ENCODE measurements around the gene AHDC1.
"Not testable (repeated sequence)": the region's sequence is repeated elsewhere in the genome, so short reads cannot be mapped to it uniquely, and the experiment has no call there.

The AHDC1 gene

DNA sequence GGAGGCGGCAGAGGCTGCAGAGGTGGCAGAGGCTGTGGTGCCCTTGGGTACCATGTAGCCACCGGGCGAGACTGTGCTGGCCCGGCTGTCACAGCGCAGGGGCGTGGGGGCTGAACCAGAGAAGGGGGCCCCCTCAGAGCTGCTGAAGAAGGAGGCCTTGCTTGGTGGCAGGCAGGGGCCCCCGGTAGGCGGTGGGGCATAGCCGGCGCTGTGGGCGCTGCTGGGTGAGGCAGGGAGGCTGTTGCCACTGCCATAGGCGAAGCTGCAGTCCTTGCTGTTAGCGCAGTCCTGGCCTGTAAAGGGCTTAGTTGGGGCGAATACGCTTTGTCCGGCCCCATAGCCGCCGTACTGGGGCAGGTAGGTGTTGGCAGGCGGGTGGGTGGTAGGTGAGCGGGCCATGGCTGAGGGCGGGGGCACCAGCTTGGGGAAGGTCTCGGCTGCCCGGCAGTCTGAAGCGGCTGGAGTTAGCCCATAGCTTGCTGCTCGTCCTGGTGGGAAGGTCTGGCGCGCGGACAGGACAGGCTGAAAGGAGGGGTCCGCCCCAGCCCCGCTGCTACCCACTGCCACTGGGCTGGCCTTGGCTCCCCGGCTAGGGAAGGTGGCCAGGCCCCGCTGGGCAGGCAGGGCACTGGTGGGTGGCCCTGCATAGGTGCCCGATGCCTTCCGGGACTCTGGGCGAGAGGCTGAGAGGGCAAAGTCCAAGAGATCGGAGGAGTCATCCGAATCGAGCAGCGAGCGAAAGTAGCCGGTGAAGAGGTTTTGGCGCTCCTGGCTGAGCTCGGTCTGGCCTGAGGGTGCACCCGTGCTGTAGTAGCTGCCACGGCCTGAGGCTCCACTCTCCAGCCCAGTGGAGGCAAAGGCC, 54.9 kb downstream of the AHDC1 start:
- no peak overlapping the region for H3K27ac Mint-ChIP-seq
- H3K4me1 Mint-ChIP-seq: peaks cover 9% of the 10 kb centered on the region
- H3K27me3 Mint-ChIP-seq: no peaks in the 10 kb centered on the region
- no peaks in the 10 kb centered on the region for H3K9me3 Mint-ChIP-seq
- no peaks in the 10 kb centered on the region for H3K36me3 Mint-ChIP-seq
- no peak overlapping the region for H3K4me3 Mint-ChIP-seq

DNA sequence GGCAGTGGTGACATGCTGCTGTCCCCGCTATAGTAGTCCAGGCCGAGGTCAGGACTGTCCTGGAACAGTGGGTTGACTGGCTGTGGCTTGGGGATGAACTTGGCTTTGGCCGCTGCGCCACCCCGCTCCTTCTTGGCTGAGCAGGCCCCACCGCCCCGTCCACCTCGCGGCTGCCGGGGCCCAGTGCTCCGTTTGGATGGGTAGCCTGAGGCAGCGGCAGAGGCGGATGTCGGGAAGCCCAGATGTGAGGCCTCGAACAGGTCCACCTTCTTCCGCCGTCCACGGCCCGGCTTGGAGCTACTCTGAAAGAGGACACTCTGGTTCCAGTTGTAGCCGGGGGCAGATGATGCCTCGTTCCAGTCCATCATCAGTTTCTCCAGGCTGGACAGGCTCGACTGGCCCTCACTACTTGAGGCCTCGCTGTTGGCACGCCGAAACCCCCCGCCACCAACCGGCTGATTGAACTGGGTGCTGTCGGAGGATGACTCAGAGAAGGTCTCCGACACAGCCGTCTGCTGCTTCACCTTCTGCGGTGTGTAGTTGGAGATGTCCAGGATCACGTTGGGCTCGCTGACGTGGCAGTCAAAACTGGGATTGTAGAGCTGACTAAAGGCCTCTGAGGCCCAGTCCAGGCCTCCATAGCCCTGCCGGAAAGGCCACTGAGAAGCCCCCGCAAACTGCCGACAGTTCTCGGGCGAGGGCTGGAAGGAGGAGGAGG, 55.6 kb downstream of the AHDC1 start:
- Mint-ChIP-seq H3K9me3 (no peaks in the 10 kb centered on the region), H3K27ac (no peak overlapping the region), H3K4me1 (peaks cover 9% of the 10 kb centered on the region), H3K4me3 (no peak overlapping the region), H3K27me3 (no peaks in the 10 kb centered on the region), H3K36me3 (no peaks in the 10 kb centered on the region)

DNA sequence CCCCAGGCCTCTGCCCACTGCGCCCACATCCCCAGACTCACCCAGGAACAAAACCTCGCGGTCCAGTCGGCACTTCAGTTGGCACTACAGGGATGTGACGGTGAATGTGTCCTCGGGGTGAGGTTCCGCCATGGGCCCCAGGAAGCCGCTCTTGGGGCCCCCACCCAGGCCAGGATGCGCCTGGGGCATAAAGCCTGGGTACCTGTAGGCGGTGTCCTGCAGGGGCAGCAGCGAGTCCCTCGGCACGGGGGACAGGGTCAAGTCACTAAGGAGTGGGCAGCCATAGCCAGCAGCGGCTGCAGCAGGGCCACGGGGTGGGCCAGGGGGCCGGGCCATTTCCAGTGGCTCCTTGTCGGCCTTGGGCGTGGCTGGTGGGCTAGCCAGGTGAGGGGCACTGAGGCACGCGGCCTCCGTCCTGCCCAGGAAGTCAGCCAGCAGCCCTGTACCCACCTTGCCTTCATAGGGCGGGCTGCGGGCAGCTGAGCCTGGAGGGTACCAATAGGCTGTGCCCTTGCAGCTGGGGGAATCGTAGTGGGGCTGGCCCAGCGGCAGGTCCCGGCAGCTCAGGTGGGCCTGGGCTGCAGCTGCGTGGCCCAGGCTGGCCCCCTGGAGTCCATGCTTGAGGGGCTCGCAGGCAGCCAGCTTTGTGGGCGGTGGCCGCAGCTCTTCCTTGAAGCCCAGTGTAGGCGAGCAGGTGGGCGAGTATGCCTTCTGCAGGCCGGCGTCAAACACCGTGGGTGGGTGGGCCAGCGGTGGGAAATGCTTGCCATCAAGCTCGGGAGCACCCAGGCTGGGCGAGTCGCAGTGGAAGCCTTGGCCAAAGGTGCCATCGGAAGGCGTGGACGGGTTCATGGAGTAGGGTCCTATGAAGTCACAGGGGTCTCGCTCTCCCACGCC, 56.5 kb downstream of the AHDC1 start:
- H3K4me3 Mint-ChIP-seq: no peak overlapping the region
- H3K4me1 Mint-ChIP-seq: peaks cover 12% of the 10 kb centered on the region
- H3K27me3 Mint-ChIP-seq: no peaks in the 10 kb centered on the region
- H3K9me3 Mint-ChIP-seq: no peaks in the 10 kb centered on the region
- no peaks in the 10 kb centered on the region for H3K36me3 Mint-ChIP-seq
- H3K27ac Mint-ChIP-seq: no peak overlapping the region

DNA sequence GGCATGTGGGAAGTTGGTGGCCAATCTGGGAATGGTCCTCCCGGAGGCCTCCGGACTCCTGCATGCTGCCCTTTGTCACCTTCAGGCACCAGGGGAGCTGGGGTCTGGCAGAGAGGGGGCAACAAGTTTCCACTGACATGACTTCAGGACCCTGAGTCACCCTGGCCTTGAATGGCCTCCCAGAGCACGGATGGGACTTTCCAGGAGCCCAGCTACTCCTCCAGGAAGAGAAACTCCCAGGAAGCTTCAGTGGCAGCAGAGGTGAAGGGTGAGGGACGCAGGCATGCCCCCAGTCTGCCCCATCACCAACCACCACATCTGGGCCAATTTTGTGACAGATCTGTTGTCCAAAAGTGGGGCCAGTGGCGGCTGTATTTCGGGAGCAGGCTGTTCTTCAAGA, 58.1 kb downstream of the AHDC1 start:
- no peak overlapping the region for H3K27ac Mint-ChIP-seq

DNA sequence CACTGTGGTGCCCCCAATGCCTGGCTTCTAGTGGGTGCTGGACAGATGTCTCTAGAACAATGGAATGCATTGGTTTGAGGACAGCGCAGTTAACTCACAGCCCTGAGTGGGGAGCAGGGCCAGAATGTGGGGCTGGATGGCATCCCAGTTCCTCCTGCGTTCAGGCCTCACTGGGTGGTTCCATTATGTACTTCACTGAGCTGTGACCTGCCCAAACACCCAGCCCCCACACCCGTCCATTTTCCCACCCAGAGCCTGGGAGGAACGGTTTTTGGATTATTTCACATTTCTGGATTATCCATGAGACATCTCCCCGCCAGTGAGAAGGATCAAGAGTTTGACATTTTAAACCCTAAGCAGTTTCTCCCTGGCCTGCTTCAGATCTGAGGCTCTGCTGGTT, 58.7 kb downstream of the AHDC1 start:
- Mint-ChIP-seq H3K9me3 (no peaks in the 10 kb centered on the region), H3K27me3 (no peaks in the 10 kb centered on the region), H3K36me3 (no peaks in the 10 kb centered on the region), H3K27ac (no peak overlapping the region), H3K4me1 (peaks cover 14% of the 10 kb centered on the region), H3K4me3 (no peak overlapping the region)

More for the DNA sequence above, 58.1 kb downstream of the AHDC1 start:
- no peaks in the 10 kb centered on the region for H3K27me3 Mint-ChIP-seq
- H3K9me3 Mint-ChIP-seq: no peaks in the 10 kb centered on the region
- no peaks in the 10 kb centered on the region for H3K36me3 Mint-ChIP-seq
- peaks cover 14% of the 10 kb centered on the region for H3K4me1 Mint-ChIP-seq
- no peak overlapping the region for H3K4me3 Mint-ChIP-seq

DNA sequence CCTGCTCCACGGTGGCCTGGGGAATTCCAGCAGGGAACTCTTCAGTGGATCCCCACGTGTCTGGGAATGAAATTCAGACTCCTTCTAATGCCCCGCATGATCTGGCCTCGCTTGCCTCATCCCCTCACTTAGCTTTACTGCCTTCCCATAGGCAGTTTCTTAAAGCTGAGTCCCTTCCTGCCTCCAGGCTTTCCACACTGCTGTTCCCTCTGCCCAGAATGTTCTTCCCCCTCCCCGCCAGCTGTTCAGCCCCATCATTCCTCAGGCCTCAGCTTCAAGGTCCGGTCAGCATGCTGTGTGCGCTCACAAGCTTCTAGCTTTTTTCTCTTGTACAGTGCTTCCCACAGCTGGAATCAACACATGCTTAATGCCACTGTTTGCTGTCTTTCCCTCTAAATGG, 59.1 kb downstream of the AHDC1 start:
- Mint-ChIP-seq H3K27ac (no peak overlapping the region), H3K9me3 (no peaks in the 10 kb centered on the region), H3K36me3 (no peaks in the 10 kb centered on the region), H3K27me3 (no peaks in the 10 kb centered on the region), H3K4me3 (no peak overlapping the region), H3K4me1 (peaks cover 14% of the 10 kb centered on the region)

DNA sequence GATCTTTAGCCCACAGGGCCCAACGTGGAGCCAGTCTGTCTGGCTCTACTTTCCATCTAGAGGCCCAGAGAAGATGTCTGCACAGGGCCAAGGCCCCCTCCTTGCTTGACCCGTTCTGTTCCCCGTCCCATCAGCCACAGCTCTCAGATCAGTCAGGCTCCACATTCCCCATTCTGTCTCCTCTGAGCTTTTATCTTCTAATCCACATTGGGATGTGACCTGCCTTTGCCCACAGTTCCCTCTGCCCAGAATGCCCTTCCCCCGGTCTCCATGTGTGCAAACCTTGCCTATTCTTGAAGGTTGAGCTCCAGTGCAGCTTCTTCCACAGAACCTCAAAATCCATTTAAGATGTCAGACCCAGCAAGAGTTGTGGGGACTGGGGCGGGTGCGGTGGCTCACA, 60.7 kb downstream of the AHDC1 start:
- H3K27ac Mint-ChIP-seq: no peak overlapping the region
- peaks cover 14% of the 10 kb centered on the region for H3K4me1 Mint-ChIP-seq
- no peaks in the 10 kb centered on the region for H3K36me3 Mint-ChIP-seq
- no peaks in the 10 kb centered on the region for H3K27me3 Mint-ChIP-seq
- H3K9me3 Mint-ChIP-seq: no peaks in the 10 kb centered on the region
- H3K4me3 Mint-ChIP-seq: no peak overlapping the region

DNA sequence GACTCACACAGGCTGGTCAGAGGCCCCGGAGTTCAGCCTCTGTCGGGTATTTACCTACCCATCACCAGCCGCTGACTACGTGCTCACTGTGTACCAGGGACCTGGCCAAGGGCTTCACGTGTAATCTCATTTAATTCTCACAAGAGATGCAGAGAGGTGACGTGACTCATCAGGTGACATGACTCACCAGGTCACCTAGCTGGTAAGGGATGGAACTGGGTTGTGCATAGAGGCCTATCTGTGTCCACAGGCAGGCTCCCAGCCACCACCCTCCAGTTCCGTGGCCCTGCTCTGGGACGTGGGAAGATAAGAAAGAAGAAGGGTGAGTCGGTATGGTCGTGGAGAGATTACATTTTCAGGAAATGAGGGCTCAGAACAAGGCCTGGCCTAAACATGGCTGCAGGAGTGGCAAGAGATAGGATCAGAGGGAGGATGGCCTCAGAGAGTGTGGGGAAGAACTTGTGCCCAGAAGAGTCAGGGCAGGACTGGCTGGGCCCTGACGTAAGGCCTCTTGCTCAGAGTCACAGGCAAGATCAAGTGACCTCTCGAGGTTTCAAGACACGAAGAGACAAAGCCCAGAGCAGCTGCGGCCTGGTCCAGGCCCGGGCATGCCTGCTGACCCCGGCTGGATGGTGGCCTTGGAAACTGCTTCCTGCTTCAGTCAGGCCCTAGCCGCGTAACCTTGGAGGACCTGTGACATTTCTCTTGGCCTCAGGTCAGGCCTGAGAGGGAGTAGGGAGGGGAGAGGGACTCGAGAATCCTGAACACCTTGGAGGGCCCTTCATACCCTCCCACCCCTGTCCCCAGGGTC, 61.3 kb downstream of the AHDC1 start:
- Mint-ChIP-seq H3K4me3 (no peak overlapping the region), H3K27me3 (no peaks in the 10 kb centered on the region), H3K36me3 (no peaks in the 10 kb centered on the region), H3K9me3 (no peaks in the 10 kb centered on the region), H3K27ac (peak overlapping the region; percentile 69), H3K4me1 (peaks cover 14% of the 10 kb centered on the region)

DNA sequence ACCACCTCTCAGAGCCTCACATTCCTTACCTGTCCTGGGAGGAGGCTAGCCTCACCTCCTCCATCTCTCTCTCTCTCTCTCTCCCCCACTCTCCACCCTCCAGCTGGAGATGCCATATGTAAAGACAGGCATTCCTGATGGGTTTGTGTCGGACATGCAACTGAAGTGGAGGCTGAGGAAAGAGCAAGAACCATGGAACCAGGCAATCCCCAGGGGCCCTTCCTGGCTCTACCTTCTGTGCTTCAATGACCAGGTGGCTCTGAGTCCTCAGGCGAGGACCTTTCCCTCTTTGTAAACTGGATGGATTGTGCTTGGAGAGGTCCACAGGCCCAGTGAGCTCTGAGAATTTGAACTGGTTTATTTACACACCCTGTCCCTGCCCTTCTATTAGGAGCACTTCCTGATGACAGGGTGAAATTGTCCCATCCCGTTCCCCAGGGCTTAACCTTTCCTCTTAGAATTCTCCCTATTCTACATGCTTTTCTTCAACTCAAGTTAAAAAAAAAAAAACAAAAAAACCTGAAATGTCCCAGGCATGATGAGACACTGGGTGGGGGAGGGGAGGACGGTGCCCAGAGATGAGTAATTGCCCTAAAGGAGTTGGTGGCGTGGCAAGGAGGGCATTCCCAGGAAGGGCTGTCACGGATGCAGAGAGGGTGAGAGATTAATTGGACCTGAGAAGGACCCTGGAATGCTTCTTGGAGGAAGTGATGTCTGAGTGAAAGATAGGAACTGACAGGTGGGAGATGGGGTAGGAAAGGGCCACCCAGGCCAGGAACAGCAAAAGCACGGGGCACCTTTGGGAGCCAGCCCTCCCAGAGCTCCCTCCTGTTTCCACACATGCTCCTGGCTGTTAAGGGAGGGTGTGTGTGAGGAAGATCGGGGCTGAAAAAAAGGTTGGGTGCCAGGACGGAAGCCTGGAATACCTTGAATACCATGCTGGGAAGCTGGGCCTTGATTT, 63.8 kb downstream of the AHDC1 start:
- Mint-ChIP-seq H3K4me3 (no peak overlapping the region), H3K27me3 (no peaks in the 10 kb centered on the region), H3K36me3 (no peaks in the 10 kb centered on the region), H3K27ac (no peak overlapping the region), H3K4me1 (peaks cover 14% of the 10 kb centered on the region), H3K9me3 (no peaks in the 10 kb centered on the region)

DNA sequence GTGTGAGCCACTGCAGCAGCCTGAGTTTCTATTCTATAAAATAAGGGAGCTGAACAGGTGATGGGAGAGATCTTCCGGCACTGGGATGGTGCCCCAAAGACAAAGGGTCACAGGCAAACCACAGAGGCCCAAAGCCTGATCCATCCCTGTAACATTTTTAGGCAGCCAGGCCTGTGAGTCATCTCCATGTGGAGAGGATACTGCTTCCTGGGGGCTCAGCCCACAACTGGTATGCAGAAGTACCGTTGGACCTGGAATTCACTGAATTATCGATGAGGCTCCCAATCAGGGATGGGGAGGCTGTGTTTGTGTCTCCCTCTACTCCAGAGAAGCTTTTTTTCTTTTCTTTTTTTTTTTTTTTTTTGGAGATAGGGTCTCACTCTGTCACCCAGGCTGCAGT, 65.2 kb downstream of the AHDC1 start:
- H3K4me3 Mint-ChIP-seq: no peak overlapping the region
- peaks cover 4% of the 10 kb centered on the region for H3K4me1 Mint-ChIP-seq
- no peaks in the 10 kb centered on the region for H3K9me3 Mint-ChIP-seq
- H3K27me3 Mint-ChIP-seq: no peaks in the 10 kb centered on the region
- H3K36me3 Mint-ChIP-seq: no peaks in the 10 kb centered on the region
- no peak overlapping the region for H3K27ac Mint-ChIP-seq

DNA sequence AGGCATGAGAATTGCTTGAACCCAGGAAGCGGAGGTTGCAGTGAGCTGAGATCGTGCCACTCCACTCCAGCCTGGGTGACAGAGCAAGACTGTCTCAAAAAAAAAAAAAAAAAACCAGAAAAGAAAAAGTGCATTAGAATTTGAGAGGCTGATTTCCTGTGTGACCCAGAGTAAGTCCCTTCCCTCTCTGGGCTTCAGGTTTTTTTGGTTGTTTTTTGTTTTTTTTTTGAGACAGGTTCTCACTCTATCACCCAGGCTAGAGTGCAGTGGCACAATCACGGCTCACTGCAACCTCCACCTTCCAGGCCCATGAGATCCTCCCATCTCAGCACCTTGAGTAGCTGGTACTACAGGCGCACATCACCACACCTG, 65.7 kb downstream of the AHDC1 start:
- H3K27ac Mint-ChIP-seq, H3K4me3 Mint-ChIP-seq, H3K27me3 Mint-ChIP-seq, H3K9me3 Mint-ChIP-seq, H3K36me3 Mint-ChIP-seq, H3K4me1 Mint-ChIP-seq: not testable (repeated sequence)

DNA sequence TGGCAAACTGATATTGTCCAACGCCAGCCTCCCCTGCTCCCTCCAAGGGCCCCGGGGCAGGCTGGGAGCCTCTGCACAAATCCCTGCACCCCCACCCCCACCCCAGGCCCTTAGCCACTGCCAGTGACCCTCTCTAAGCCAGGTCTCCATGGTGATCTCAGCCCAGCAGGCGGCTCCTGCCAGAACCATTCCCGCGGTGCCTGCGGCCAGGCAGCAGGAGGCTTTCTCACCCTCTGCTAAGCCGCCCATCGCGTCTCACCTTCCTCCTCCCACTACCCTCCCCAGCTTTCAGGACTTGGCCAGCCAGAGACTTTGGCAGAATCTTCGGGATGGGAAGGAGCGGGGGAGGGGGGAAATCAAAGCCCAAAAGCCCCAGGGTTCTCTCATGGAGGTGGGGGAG, 67.2 kb downstream of the AHDC1 start:
- Mint-ChIP-seq H3K9me3 (no peaks in the 10 kb centered on the region), H3K27me3 (no peaks in the 10 kb centered on the region), H3K4me3 (no peak overlapping the region), H3K36me3 (no peaks in the 10 kb centered on the region), H3K27ac (no peak overlapping the region), H3K4me1 (peaks cover 13% of the 10 kb centered on the region)

DNA sequence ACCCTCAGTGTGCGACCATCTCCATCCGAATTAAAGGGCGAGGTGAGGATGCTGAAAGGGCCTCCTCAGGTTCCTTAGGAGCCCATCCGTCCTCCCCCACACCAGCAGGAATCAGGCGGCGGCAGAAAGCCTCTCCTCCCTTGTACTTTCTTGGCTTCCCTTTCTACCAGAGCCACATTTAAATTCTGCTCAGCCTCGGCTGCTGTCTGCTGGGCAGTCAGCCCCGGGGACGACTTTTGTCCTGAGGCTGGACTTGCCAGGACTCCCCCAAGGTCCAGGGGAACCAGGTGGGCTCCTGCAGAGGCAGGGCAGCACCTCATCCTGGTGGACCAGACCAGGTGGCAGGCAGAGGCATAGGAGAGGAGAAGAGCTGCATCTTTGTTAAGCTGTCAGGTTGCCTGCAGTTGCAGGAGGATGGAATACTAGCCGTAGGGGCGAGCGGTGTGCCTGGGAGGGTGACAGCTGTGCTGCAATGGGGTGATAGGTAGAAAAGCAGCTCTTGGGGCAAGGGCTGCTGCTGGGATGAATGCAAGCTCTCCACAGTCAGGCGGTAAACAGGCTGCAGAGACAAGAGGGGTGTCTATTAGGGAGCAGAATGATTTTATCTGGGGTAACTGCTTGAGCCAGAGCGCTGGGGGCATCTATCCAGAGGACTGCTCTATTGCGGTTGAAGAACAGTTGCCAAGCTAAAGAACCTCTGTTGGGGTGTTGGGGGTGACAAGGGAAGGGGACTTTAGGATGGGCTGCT, 67.8 kb downstream of the AHDC1 start:
- H3K4me3 Mint-ChIP-seq: no peak overlapping the region
- H3K27me3 Mint-ChIP-seq: no peaks in the 10 kb centered on the region
- H3K4me1 Mint-ChIP-seq: peaks cover 14% of the 10 kb centered on the region
- H3K27ac Mint-ChIP-seq: peak overlapping the region; percentile 36
- no peaks in the 10 kb centered on the region for H3K9me3 Mint-ChIP-seq
- no peaks in the 10 kb centered on the region for H3K36me3 Mint-ChIP-seq

DNA sequence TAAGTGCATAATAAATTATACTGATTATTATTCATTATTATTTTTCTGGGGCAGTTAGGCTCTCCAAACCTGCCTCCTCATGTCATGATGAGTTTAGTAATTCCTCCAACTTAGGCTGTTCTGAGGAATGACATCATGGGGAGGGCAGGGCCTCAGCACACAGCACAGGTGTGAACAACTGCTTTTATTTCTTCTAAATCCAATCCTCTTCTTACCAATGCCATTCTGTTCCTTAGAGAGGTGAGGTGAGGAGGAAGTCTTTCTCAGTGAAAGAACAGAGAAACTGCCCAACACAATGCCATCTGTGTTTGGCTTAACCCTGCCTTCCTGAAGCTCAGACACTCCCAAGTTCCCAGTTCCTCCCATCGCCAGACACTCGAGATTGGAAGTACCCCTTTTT, 68.6 kb downstream of the AHDC1 start:
- H3K4me1 Mint-ChIP-seq: peaks cover 14% of the 10 kb centered on the region
- no peaks in the 10 kb centered on the region for H3K27me3 Mint-ChIP-seq
- H3K36me3 Mint-ChIP-seq: no peaks in the 10 kb centered on the region
- no peaks in the 10 kb centered on the region for H3K9me3 Mint-ChIP-seq
- no peak overlapping the region for H3K4me3 Mint-ChIP-seq
- peak overlapping the region; percentile 59 for H3K27ac Mint-ChIP-seq

Data from activated naive CD4-positive, alpha-beta T cell treated with anti-CD3 and anti-CD28 coated beads, Interleukin-2, amount 50 U/mL, for 24 hours (primary cell).